PC-9 (cell line): ENCODE measurements around the gene RPS6KA5. TPM values are rescaled to one million over a fixed set of nuclear protein-coding genes. Genes with fewer than 3 reads are reported as not detected.

Experiments used
- BruUV-seq: library from RNA; stranded (reverse); fragments of 400-500 nt; replicated peaks from 2 replicates; lab custom pipeline; 2021; lab: Mats Ljungman, UMichigan
- CTCF ChIA-PET: fragments of 300-600 bp; sonication (Branson Sonifier 250); formaldehyde crosslinking; loops from one replicate; lab custom pipeline; 2022; ENCODE audit warnings: antibody characterized with exemption; lab: Charles Lee
- POLR2A ChIA-PET: fragments of 300-600 bp; sonication (Branson Sonifier 250); formaldehyde crosslinking; loops from one replicate; lab custom pipeline; 2022; ENCODE audit warnings: antibody characterized with exemption; ENCODE audit not compliant: unreplicated experiment; lab: Charles Lee
- DNase-seq, 2 experiments: peaks; one replicate each; pipeline versions ENCODE4 v3.0.0 to v3.0.0-alpha.2; 2015 to 2022; ENCODE audit warnings: mixed read lengths in 1 of 2
- H2AFZ ChIP-seq: fragments of 200-600 bp; sonication (generic); 2 replicates; pipeline ENCODE4 v1.8.1; 2017; ENCODE audit warnings: antibody characterized with exemption
- H3F3A ChIP-seq: fragments of 200-600 bp; sonication (generic); 2 replicates; pipeline ENCODE4 v1.8.1; 2017; ENCODE audit warnings: antibody characterized with exemption, mild to moderate bottlenecking, low read depth; ENCODE audit not compliant: insufficient read depth
- H3K27ac ChIP-seq: fragments of 200-600 bp; sonication (generic); 2 replicates; pipeline ENCODE4 v1.6.1; 2016; ENCODE audit warnings: mixed run types
- H3K27me3 ChIP-seq: fragments of 200-600 bp; sonication (generic); 2 replicates; pipeline ENCODE4 v1.6.1; 2016; ENCODE audit warnings: low read depth, mixed run types; ENCODE audit not compliant: insufficient read depth
- H3K36me3 ChIP-seq: fragments of 200-600 bp; sonication (generic); 2 replicates; pipeline ENCODE4 v1.6.1; 2016; ENCODE audit warnings: low read depth, mixed run types
- H3K4me1 ChIP-seq: fragments of 200-600 bp; sonication (generic); replicated peaks from 2 replicates; pipeline ENCODE4 v1.6.1; 2016; ENCODE audit warnings: mixed run types; ENCODE audit not compliant: insufficient read depth
- H3K4me2 ChIP-seq: fragments of 200-600 bp; sonication (generic); 2 replicates; pipeline ENCODE4 v1.6.1; 2017; ENCODE audit warnings: mixed run types
- H3K4me3 ChIP-seq: fragments of 200-600 bp; sonication (generic); 2 replicates; pipeline ENCODE4 v1.6.1; 2016; ENCODE audit warnings: mixed run types
- H3K79me2 ChIP-seq: fragments of 200-600 bp; sonication (generic); 2 replicates; pipeline ENCODE4 v1.6.1; 2017; ENCODE audit warnings: low read depth, mixed run types
- H3K9me2 ChIP-seq: fragments of 200-600 bp; sonication (generic); 2 replicates; pipeline ENCODE4 v1.8.1; 2017; ENCODE audit warnings: mild to moderate bottlenecking; ENCODE audit not compliant: insufficient read depth
- H3K9me3 ChIP-seq: fragments of 200-600 bp; sonication (generic); 2 replicates; pipeline ENCODE4 v1.8.1; 2016; ENCODE audit warnings: low read depth; ENCODE audit not compliant: insufficient read depth
- H4K20me1 ChIP-seq: fragments of 200-600 bp; sonication (generic); 2 replicates; pipeline ENCODE4 v1.8.1; 2017; ENCODE audit not compliant: insufficient read depth
- CTCF ChIP-seq: fragments of 200-600 bp; sonication (generic); conservative IDR thresholded peaks from 2 replicates; pipeline ENCODE4 v1.6.1; 2017; ENCODE audit warnings: mixed run types, antibody characterized with exemption, mild to moderate bottlenecking, moderate library complexity
- EZH2 ChIP-seq: fragments of 200-600 bp; sonication (generic); IDR thresholded peaks from 2 replicates; pipeline ENCODE4 v1.8.0; 2017; ENCODE audit warnings: antibody characterized with exemption, low read depth
- intact Hi-C: fragments of 100-400 bp; cut with micrococcal nuclease; formaldehyde crosslinking; loops from one replicate; pipeline ENCODE4 v1.10.0; 2022; ENCODE audit not compliant: unreplicated experiment
- total RNA-seq: library from RNA; stranded (reverse); gene quantifications from 2 replicates; pipeline ENCODE4 v1.2.3, GENCODE V29; 2021

Gene RPS6KA5
- total RNA-seq, 1 experiment from 2014 or later, result 3.5 TPM

DNA sequence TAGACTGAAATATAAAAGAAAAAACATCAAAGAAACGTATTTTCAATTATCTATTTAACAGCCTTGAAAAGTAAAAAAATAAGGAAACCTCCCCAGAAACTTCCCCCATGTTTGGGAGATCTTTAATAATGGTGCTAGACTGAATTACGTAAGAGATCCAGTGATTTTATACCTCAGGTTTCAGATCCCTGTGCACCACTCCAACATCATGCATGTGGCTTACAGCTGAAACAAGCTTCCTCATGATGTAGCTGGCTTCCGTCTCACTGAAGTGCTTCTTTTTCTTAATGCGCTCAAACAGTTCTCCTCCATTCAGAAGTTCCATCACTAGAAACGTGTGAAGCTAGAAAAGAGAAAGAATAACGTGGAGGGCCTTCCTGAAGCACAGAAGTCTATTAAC, 166.2 kb downstream of the RPS6KA5 start:
- Histone ChIP-seq H3K27ac (no peak overlapping the region), H3K9me3 (no peaks in the 10 kb centered on the region), H3K4me1 (no peaks in the 10 kb centered on the region), H3K79me2 (no peaks in the 10 kb centered on the region), H4K20me1 (no peaks in the 10 kb centered on the region), H3K27me3 (no peaks in the 10 kb centered on the region), H3K4me3 (no peak overlapping the region), H3K4me2 (no peak overlapping the region), H3K9me2 (no peaks in the 10 kb centered on the region), H3K36me3 (no peaks in the 10 kb centered on the region), H3F3A (no peaks in the 10 kb centered on the region), H2AFZ (no peak overlapping the region)
- CTCF ChIA-PET, result no interaction called here
- BruUV-seq, result no TSS peak
- no peak for DNase-seq
- TF ChIP-seq EZH2 (no peak), CTCF (no peak)
- intact Hi-C loops, result no loop called here
- POLR2A ChIA-PET, result no interaction called here

- Histone ChIP-seq H3K4me1 (no peaks in the 10 kb centered on the region), H3K36me3 (no peaks in the 10 kb centered on the region), H2AFZ (no peak overlapping the region), H3K9me2 (no peaks in the 10 kb centered on the region), H3K4me2 (no peak overlapping the region), H3K27ac (no peak overlapping the region), H3F3A (no peaks in the 10 kb centered on the region), H3K9me3 (no peaks in the 10 kb centered on the region), H3K4me3 (no peak overlapping the region), H3K27me3 (no peaks in the 10 kb centered on the region), H3K79me2 (no peaks in the 10 kb centered on the region), H4K20me1 (no peaks in the 10 kb centered on the region)
- POLR2A ChIA-PET, result no interaction called here
- TF ChIP-seq EZH2 (no peak), CTCF (no peak)
- DNase-seq, result no peak
- CTCF ChIA-PET, result no interaction called here
- intact Hi-C loops, result no loop called here
- BruUV-seq, result no TSS peak
Observed at GRCh38 chr14:90893510-90893909, 166.9 kb downstream of the RPS6KA5 start.

GRCh38 chr14:90892970-90893369, 167.5 kb downstream of the RPS6KA5 start:
- intact Hi-C loops, result no loop called here
- BruUV-seq, result no TSS peak
- no peaks in the 10 kb centered on the region for H3K79me2 ChIP-seq

More at GRCh38 chr14:90892970-90893369, 167.5 kb downstream of the RPS6KA5 start:
- TF ChIP-seq EZH2 (no peak), CTCF (no peak)
- CTCF ChIA-PET, result no interaction called here
- Histone ChIP-seq H3K4me2 (no peak overlapping the region), H3F3A (no peaks in the 10 kb centered on the region), H4K20me1 (no peaks in the 10 kb centered on the region), H3K4me3 (no peak overlapping the region), H3K9me2 (no peaks in the 10 kb centered on the region), H3K27me3 (no peaks in the 10 kb centered on the region), H3K9me3 (no peaks in the 10 kb centered on the region), H3K36me3 (no peaks in the 10 kb centered on the region), H2AFZ (no peak overlapping the region), H3K4me1 (no peaks in the 10 kb centered on the region), H3K27ac (no peak overlapping the region)
- POLR2A ChIA-PET, result no interaction called here
- DNase-seq, result no peak
